Kidney (tissue), 14 donors: ENCODE measurements around the gene PRSS50. TPM values are rescaled to one million over a fixed set of nuclear protein-coding genes. Genes with fewer than 3 reads are reported as not detected.

Source experiments
- DNase-seq, 5 donors: peaks; one replicate each; pipeline ENCODE4 v3.0.0-alpha.2; 2013 to 2020
- FAIRE-seq: peaks from 2 replicates; lab custom pipeline; 2012; peaks lifted over from hg19 to GRCh38; lab: Jason Lieb, UNC
- H3K27ac ChIP-seq, 2 donors: one replicate each; pipeline ENCODE4 v1.7.0; 2013; ENCODE audit warnings: low read depth in 2 of 2, low read length in 2 of 2, inconsistent platforms in 1 of 2
- H3K27me3 ChIP-seq: one replicate; pipeline ENCODE4 v1.7.1; 2013; ENCODE audit warnings: low read length, inconsistent platforms; ENCODE audit not compliant: control insufficient read depth, insufficient read depth
- H3K36me3 ChIP-seq, 3 donors: one replicate each; pipeline versions ENCODE4 v1.7.0 to v1.7.1; 2013; ENCODE audit warnings: low read length in 3 of 3, control low read depth in 1 of 3, inconsistent platforms in 1 of 3; ENCODE audit not compliant: insufficient read depth in 3 of 3, control insufficient read depth in 2 of 3
- H3K4me1 ChIP-seq, 3 donors: one replicate each; pipeline versions ENCODE4 v1.7.0 to v1.7.1; 2013; ENCODE audit warnings: low read length in 3 of 3, inconsistent platforms in 1 of 3, low read depth in 1 of 3; ENCODE audit not compliant: control insufficient read depth in 2 of 3, insufficient read depth in 2 of 3
- H3K4me3 ChIP-seq, 3 donors: one replicate each; pipeline versions ENCODE4 v1.7.0 to v1.8.1; 2013; ENCODE audit warnings: low read length in 3 of 3, control low read depth in 1 of 3, inconsistent platforms in 1 of 3
- H3K9ac ChIP-seq, 3 donors: one replicate each; pipeline versions ENCODE4 v1.7.0 to v1.7.1; 2013; ENCODE audit warnings: low read length in 3 of 3, control low read depth in 1 of 3, inconsistent platforms in 1 of 3
- H3K9me3 ChIP-seq, 3 donors: one replicate each; pipeline versions ENCODE4 v1.7.0 to v1.7.1; 2013; ENCODE audit warnings: low read length in 3 of 3, control low read depth in 1 of 3, inconsistent platforms in 1 of 3; ENCODE audit not compliant: control insufficient read depth in 2 of 3, insufficient read depth in 1 of 3
- CTCF ChIP-seq: IDR thresholded peaks from 3 replicates; pipeline ENCODE4 v1.5.1; 2012; ENCODE audit warnings: mild to moderate bottlenecking, moderate library complexity, borderline replicate concordance; ENCODE audit not compliant: insufficient read depth; ENCODE audit errors: extremely low read depth
- intact Hi-C: fragments of 100-400 bp; cut with DNase I; formaldehyde crosslinking; loops from one replicate; pipeline ENCODE4 v1.11.1; 2022
- polyA plus RNA-seq: library from polyadenylated mRNA; stranded (reverse); fragments of 350-450 nt; fragmentation: Illumina TruSeq; extraction: RNeasy Lipid Tissue Mini Kit (QIAGEN cat#74804); gene quantifications from one replicate; pipeline ENCODE4 v1.2.3, GENCODE V29; 2014; ENCODE audit warnings: low read depth, low replicate concordance; ENCODE audit not compliant: insufficient read depth
- total RNA-seq: library from RNA; stranded (reverse); fragmentation: NEBNext Ultra II Directional; extraction: Animal tissue kit (Norgen Biotek cat#: 25700); gene quantifications from one replicate; pipeline ENCODE4 v1.2.1, GENCODE V29; 2021
- donor health status: control.
- donor health status: control.
- donor health status: control.
- donor health status: control.
- donor health status: control.
- donor health status: DM: yes; HTN: yes; CAD: no.
- donor health status: Normal renal cell carcinoma (clear cell type).

The PRSS50 gene
- total and polyA plus RNA-seq, 2 donors from 2014 or later, result 0.19 to 0.35 TPM

- Histone ChIP-seq H3K4me3 (no peak overlapping the region), H3K9me3 (no peaks in the 10 kb centered on the region), H3K27me3 (no peaks in the 10 kb centered on the region), H3K4me1 (no peaks in the 10 kb centered on the region), H3K36me3 (no peaks in the 10 kb centered on the region), H3K27ac (no peak overlapping the region), H3K9ac (no peak overlapping the region)
- FAIRE-seq, result no peak
- intact Hi-C loops, result loop anchor here (5.0 kb wide), 1 partner anchor 203 kb away; no protein-coding TSS in a partner anchor
- TF ChIP-seq CTCF, result no peak
- peak in 1 of 5 donors; percentile 24 for DNase-seq
Observed at GRCh38 chr3:46709721-46710120, 7.9 kb downstream of the PRSS50 start.

GRCh38 chr3:46709157-46709654, 8.5 kb downstream of the PRSS50 start:
- Histone ChIP-seq H3K4me3 (no peak overlapping the region), H3K9me3 (no peaks in the 10 kb centered on the region), H3K9ac (no peak overlapping the region), H3K27me3 (no peaks in the 10 kb centered on the region), H3K27ac (no peak overlapping the region), H3K4me1 (no peaks in the 10 kb centered on the region), H3K36me3 (no peaks in the 10 kb centered on the region)
- intact Hi-C loops, result loop anchor here (5.0 kb wide), 1 partner anchor 203 kb away; no protein-coding TSS in a partner anchor
- FAIRE-seq (no peak), DNase-seq (no peak)
- no peak for TF ChIP-seq CTCF

GRCh38 chr3:46708401-46709156, 9.1 kb downstream of the PRSS50 start:
- H3K36me3 ChIP-seq, result no peaks in the 10 kb centered on the region
- H3K4me3 ChIP-seq, result no peak overlapping the region
- no peaks in the 10 kb centered on the region for H3K4me1 ChIP-seq
- no peak overlapping the region for H3K9ac ChIP-seq
- no peaks in the 10 kb centered on the region for H3K27me3 ChIP-seq
- H3K27ac ChIP-seq, result no peak overlapping the region
- no peak for TF ChIP-seq CTCF
- intact Hi-C loops, result loop anchor here (5.0 kb wide), 1 partner anchor 204 kb away; no protein-coding TSS in a partner anchor
- DNase-seq (peak in 1 of 5 donors; percentile 17), FAIRE-seq (no peak)
- no peaks in the 10 kb centered on the region for H3K9me3 ChIP-seq
